ENCODE data around the gene GPC5. TPM values are rescaled to one million over a fixed set of nuclear protein-coding genes. Genes with fewer than 3 reads are reported as not detected.

GPC5 gene
- total and polyA plus RNA-seq, 9 of the 15 experiments (the other 6 are each of a cell fraction or from before 2014, with no cell fraction given) = 0.18 to 0.27 TPM; not detected in 7

DNA sequence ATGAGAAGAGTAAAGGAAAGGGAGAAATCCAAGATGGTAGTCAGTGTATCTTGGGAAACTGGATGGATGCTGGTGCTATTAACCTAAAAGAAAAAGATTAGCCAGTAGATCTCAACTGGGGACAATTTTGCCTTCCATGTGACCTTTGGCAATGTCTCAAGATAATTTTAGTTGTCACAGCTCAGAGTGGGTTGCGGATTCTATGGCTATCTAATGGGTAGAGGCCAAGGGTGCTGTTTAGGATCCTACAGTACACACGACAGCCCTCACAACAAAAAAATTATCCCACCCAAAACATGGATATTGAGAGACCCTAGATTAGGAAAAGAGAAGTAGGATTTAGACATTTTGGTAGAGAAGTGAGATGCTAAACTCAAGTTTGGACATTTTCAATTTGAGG lies 258.9 kb downstream of the GPC5 start:
- no peak for FAIRE-seq
- ChIA-PET CTCF (ENCODE audit: low intra/inter-chr PET ratio) (no interaction called here), POLR2A (no interaction called here)

More for the DNA sequence above, 258.9 kb downstream of the GPC5 start:
- ATAC-seq (no peak), DNase-seq (ENCODE audit: extremely low read depth in 1 of 4, low spot score in 3 of 4) (no peak)
- no peak overlapping the region for H3K4me3 ChIP-seq
- H3K9ac ChIP-seq (ENCODE audit: insufficient read depth in 1 of 2, low read depth in 2 of 2, low read length in 2 of 2) = no peak overlapping the region
- H3K9me1 ChIP-seq (ENCODE audit: control insufficient read depth, insufficient read depth, low read length) = no peaks in the 10 kb centered on the region
- H4K20me1 ChIP-seq (replicated peaks; ENCODE audit: control insufficient read depth, insufficient read depth, low read length) = no peaks in the 10 kb centered on the region
- no peak overlapping the region for H3K27ac ChIP-seq (ENCODE audit: extremely low read depth, low read depth, low read length)
- TF ChIP-seq ZFP36 (IDR thresholded peaks at IDR 0.05; ENCODE audit: low read depth, low read length, partially characterized antibody) = no peak
- TF ChIP-seq SETDB1 (IDR thresholded peaks at IDR 0.05; ENCODE audit: low read length) = peak; percentile 31
- TF ChIP-seq, protein P1, sequence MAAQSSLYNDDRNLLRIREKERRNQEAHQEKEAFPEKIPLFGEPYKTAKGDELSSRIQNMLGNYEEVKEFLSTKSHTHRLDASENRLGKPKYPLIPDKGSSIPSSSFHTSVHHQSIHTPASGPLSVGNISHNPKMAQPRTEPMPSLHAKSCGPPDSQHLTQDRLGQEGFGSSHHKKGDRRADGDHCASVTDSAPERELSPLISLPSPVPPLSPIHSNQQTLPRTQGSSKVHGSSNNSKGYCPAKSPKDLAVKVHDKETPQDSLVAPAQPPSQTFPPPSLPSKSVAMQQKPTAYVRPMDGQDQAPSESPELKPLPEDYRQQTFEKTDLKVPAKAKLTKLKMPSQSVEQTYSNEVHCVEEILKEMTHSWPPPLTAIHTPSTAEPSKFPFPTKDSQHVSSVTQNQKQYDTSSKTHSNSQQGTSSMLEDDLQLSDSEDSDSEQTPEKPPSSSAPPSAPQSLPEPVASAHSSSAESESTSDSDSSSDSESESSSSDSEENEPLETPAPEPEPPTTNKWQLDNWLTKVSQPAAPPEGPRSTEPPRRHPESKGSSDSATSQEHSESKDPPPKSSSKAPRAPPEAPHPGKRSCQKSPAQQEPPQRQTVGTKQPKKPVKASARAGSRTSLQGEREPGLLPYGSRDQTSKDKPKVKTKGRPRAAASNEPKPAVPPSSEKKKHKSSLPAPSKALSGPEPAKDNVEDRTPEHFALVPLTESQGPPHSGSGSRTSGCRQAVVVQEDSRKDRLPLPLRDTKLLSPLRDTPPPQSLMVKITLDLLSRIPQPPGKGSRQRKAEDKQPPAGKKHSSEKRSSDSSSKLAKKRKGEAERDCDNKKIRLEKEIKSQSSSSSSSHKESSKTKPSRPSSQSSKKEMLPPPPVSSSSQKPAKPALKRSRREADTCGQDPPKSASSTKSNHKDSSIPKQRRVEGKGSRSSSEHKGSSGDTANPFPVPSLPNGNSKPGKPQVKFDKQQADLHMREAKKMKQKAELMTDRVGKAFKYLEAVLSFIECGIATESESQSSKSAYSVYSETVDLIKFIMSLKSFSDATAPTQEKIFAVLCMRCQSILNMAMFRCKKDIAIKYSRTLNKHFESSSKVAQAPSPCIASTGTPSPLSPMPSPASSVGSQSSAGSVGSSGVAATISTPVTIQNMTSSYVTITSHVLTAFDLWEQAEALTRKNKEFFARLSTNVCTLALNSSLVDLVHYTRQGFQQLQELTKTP (IDR thresholded peaks at IDR 0.05; ENCODE audit: low read depth in 1 of 2, partially characterized antibody in 2 of 2) = no peak
- no peak for TF ChIP-seq BMI1 (IDR thresholded peaks at IDR 0.05; ENCODE audit: low read length)
- TF ChIP-seq, protein P2, sequence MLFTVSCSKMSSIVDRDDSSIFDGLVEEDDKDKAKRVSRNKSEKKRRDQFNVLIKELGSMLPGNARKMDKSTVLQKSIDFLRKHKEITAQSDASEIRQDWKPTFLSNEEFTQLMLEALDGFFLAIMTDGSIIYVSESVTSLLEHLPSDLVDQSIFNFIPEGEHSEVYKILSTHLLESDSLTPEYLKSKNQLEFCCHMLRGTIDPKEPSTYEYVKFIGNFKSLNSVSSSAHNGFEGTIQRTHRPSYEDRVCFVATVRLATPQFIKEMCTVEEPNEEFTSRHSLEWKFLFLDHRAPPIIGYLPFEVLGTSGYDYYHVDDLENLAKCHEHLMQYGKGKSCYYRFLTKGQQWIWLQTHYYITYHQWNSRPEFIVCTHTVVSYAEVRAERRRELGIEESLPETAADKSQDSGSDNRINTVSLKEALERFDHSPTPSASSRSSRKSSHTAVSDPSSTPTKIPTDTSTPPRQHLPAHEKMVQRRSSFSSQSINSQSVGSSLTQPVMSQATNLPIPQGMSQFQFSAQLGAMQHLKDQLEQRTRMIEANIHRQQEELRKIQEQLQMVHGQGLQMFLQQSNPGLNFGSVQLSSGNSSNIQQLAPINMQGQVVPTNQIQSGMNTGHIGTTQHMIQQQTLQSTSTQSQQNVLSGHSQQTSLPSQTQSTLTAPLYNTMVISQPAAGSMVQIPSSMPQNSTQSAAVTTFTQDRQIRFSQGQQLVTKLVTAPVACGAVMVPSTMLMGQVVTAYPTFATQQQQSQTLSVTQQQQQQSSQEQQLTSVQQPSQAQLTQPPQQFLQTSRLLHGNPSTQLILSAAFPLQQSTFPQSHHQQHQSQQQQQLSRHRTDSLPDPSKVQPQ (CRISPR knock-in tag; IDR thresholded peaks at IDR 0.05; ENCODE audit: borderline replicate concordance) = no peak
- TF ChIP-seq HNRNPK (IDR thresholded peaks at IDR 0.05; ENCODE audit: low read depth, low read length, poor library complexity, severe bottlenecking) = no peak
- no peak for TF ChIP-seq SP1 (CRISPR knock-in tag; IDR thresholded peaks at IDR 0.05)
- intact Hi-C loops (cut with micrococcal nuclease) (no loop called here), in situ Hi-C loops (cut with MboI) (no loop called here)
- no peaks in the 10 kb centered on the region for H3K36me3 ChIP-seq (ENCODE audit: control insufficient read depth, insufficient read depth, low read length)
- 0 out of 2 replicates have a peak, but pooled peaks cover 6% of the 10 kb centered on the region for H3K9me3 ChIP-seq (replicated peaks; ENCODE audit: control insufficient read depth, insufficient read depth, low read depth, low read length)
- no TSS peak for BruUV-seq (replicated peaks)
- no peak overlapping the region for H2AFZ ChIP-seq (ENCODE audit: low read depth, low read length)
- WGBS (ENCODE audit: insufficient coverage, low coverage, missing lambda C conversion rate) = 2% methylated on average over 2 of the region's 2 CpGs
- H3K4me1 ChIP-seq (replicated peaks in 1 of 2; ENCODE audit: control insufficient read depth in 2 of 2, insufficient read depth in 2 of 2, low read length in 2 of 2) = no peaks in the 10 kb centered on the region
- H3K79me2 ChIP-seq (ENCODE audit: control insufficient read depth, insufficient read depth, low read length) = no peaks in the 10 kb centered on the region
- H3K4me2 ChIP-seq (ENCODE audit: insufficient read depth, low read length) = no peak overlapping the region
- H3K27me3 ChIP-seq (ENCODE audit: control insufficient read depth in 2 of 2, insufficient read depth in 2 of 2, low read length in 2 of 2) = no peaks in the 10 kb centered on the region
